Measurements from ENCODE around the gene TSPAN14. TPM values are rescaled to one million over a fixed set of nuclear protein-coding genes. Genes with fewer than 3 reads are reported as not detected.

Gene TSPAN14
- polyA plus RNA-seq, 1 donor (not counting 4 experiments of a cell fraction or from before 2014, with no cell fraction given) = 71.1 TPM

DNA sequence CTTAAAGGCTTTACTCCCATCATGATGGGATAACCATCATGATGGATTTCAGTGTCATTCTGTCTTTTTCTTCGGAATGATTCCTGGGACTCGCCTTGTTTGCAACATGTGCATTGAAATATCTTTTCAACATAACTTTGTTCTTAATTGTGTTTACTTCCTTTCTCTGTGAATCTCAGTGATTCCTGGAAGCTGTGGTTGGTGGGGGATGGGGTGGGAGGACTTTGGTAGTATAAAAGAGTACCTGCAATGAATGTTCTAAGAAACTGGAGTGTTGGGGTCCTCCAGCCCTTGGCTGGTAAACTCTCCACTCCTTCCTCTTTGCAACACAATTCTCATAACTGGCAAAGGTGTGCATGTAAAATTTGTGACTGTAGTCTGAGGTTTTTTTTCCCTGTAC lies 72.1 kb downstream of the TSPAN14 start:
- H3K27ac ChIP-seq (ENCODE audit: control insufficient read depth, insufficient read depth, low read length) = no peak overlapping the region
- H3K9ac ChIP-seq (ENCODE audit: control insufficient read depth, extremely low read depth, insufficient read depth, low read length) = no peak overlapping the region
- no peak for TF ChIP-seq EZH2 (IDR thresholded peaks at IDR 0.05; ENCODE audit: low read length)
- TF ChIP-seq, protein P1, sequence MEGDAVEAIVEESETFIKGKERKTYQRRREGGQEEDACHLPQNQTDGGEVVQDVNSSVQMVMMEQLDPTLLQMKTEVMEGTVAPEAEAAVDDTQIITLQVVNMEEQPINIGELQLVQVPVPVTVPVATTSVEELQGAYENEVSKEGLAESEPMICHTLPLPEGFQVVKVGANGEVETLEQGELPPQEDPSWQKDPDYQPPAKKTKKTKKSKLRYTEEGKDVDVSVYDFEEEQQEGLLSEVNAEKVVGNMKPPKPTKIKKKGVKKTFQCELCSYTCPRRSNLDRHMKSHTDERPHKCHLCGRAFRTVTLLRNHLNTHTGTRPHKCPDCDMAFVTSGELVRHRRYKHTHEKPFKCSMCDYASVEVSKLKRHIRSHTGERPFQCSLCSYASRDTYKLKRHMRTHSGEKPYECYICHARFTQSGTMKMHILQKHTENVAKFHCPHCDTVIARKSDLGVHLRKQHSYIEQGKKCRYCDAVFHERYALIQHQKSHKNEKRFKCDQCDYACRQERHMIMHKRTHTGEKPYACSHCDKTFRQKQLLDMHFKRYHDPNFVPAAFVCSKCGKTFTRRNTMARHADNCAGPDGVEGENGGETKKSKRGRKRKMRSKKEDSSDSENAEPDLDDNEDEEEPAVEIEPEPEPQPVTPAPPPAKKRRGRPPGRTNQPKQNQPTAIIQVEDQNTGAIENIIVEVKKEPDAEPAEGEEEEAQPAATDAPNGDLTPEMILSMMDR (optimal IDR thresholded peaks at IDR 0.05 in 1 of 3, IDR thresholded peaks at IDR 0.05 in 1 of 3, conservative IDR thresholded peaks at IDR 0.05 in 1 of 3; ENCODE audit: extremely low read depth in 1 of 3, insufficient read depth in 2 of 3, low read length in 3 of 3) = no peak
- no peaks in the 10 kb centered on the region for H3K9me1 ChIP-seq (ENCODE audit: control insufficient read depth, extremely low read depth, insufficient read depth, low read length)
- FAIRE-seq (no peak), DNase-seq (ENCODE audit: low read depth, low spot score) (no peak)
- no peaks in the 10 kb centered on the region for H3K79me2 ChIP-seq (ENCODE audit: control insufficient read depth, insufficient read depth, low read length)
- no peaks in the 10 kb centered on the region for H4K20me1 ChIP-seq (ENCODE audit: control insufficient read depth, extremely low read depth, insufficient read depth, low read length)
- dilution Hi-C loops (cut with MboI; ENCODE audit: extremely low pct_ligation_motif_present, low sequenced_read_pairs) = no loop called here
- H3K4me2 ChIP-seq (ENCODE audit: control insufficient read depth, extremely low read depth, insufficient read depth, low read depth, low read length) = no peak overlapping the region
- H3K36me3 ChIP-seq (ENCODE audit: control insufficient read depth in 2 of 2, extremely low read depth in 1 of 2, insufficient read depth in 2 of 2, low read length in 2 of 2) = peaks cover 3% of the 10 kb centered on the region in 2 experiments
- no peaks in the 10 kb centered on the region for H3K27me3 ChIP-seq (ENCODE audit: control insufficient read depth, extremely low read depth, insufficient read depth, low read length)
- H2AFZ ChIP-seq (ENCODE audit: control insufficient read depth, low read length) = no peak overlapping the region
- peaks cover 23% of the 10 kb centered on the region for H3K4me1 ChIP-seq (ENCODE audit: control insufficient read depth, extremely low read depth, insufficient read depth, low read length)
- H3K9me3 ChIP-seq (ENCODE audit: control insufficient read depth, low read depth, low read length) = no peaks in the 10 kb centered on the region
- H3K4me3 ChIP-seq (ENCODE audit: control insufficient read depth in 2 of 3, extremely low read depth in 1 of 3, insufficient read depth in 2 of 3, low read depth in 1 of 3, low read length in 3 of 3) = no peak overlapping the region

DNA sequence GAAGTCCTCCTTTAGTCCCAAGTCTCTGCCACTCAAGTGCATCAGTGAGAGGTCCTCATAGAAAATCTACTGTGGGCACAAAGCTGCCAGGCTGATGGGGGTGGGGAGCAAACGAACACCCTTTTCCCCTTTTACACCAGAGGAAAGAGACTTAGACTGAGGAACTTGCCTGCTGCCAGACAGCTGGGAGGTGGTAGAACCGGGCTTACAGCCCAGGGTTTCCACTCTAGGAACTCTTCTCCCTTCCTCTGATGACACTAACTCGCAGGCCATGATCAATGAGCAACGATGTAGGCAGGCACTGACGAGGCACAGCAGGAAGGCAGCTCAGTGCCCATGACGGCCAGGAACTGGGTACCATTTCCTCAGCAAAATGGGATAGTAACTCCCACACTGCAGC lies 72.6 kb downstream of the TSPAN14 start:
- no peak for TF ChIP-seq EZH2 (IDR thresholded peaks at IDR 0.05; ENCODE audit: low read length)
- TF ChIP-seq, protein P1 (optimal IDR thresholded peaks at IDR 0.05 in 1 of 3, IDR thresholded peaks at IDR 0.05 in 1 of 3, conservative IDR thresholded peaks at IDR 0.05 in 1 of 3; ENCODE audit: extremely low read depth in 1 of 3, insufficient read depth in 2 of 3, low read length in 3 of 3) = no peak

More for the DNA sequence above, 72.6 kb downstream of the TSPAN14 start:
- H3K27me3 ChIP-seq (ENCODE audit: control insufficient read depth, extremely low read depth, insufficient read depth, low read length) = no peaks in the 10 kb centered on the region
- no peak overlapping the region for H3K4me3 ChIP-seq (ENCODE audit: control insufficient read depth in 2 of 3, extremely low read depth in 1 of 3, insufficient read depth in 2 of 3, low read depth in 1 of 3, low read length in 3 of 3)
- DNase-seq (ENCODE audit: low read depth, low spot score) (no peak), FAIRE-seq (no peak)
- no peaks in the 10 kb centered on the region for H3K9me3 ChIP-seq (ENCODE audit: control insufficient read depth, low read depth, low read length)
- H4K20me1 ChIP-seq (ENCODE audit: control insufficient read depth, extremely low read depth, insufficient read depth, low read length) = no peaks in the 10 kb centered on the region
- dilution Hi-C loops (cut with MboI; ENCODE audit: extremely low pct_ligation_motif_present, low sequenced_read_pairs) = no loop called here
- H3K4me1 ChIP-seq (ENCODE audit: control insufficient read depth, extremely low read depth, insufficient read depth, low read length) = peaks cover 23% of the 10 kb centered on the region
- H3K9ac ChIP-seq (ENCODE audit: control insufficient read depth, extremely low read depth, insufficient read depth, low read length) = no peak overlapping the region
- H3K9me1 ChIP-seq (ENCODE audit: control insufficient read depth, extremely low read depth, insufficient read depth, low read length) = no peaks in the 10 kb centered on the region
- no peaks in the 10 kb centered on the region for H3K36me3 ChIP-seq (ENCODE audit: control insufficient read depth in 2 of 2, extremely low read depth in 1 of 2, insufficient read depth in 2 of 2, low read length in 2 of 2)
- no peaks in the 10 kb centered on the region for H3K79me2 ChIP-seq (ENCODE audit: control insufficient read depth, insufficient read depth, low read length)
- H3K4me2 ChIP-seq (ENCODE audit: control insufficient read depth, extremely low read depth, insufficient read depth, low read depth, low read length) = no peak overlapping the region
- no peak overlapping the region for H2AFZ ChIP-seq (ENCODE audit: control insufficient read depth, low read length)
- H3K27ac ChIP-seq (ENCODE audit: control insufficient read depth, insufficient read depth, low read length) = no peak overlapping the region
